Heart left ventricle (tissue), 13 donors: ENCODE measurements around the gene WDR7.

Experiments
- POLR2A ChIP-seq, 2 donors: fragments of 450-650 bp; IDR thresholded peaks; one replicate each; pipeline ENCODE4 v1.6.1; 2017; ENCODE audit warnings: antibody characterized with exemption in 2 of 2, mild to moderate bottlenecking in 2 of 2, moderate library complexity in 2 of 2
- TF ChIP-seq, protein P1 (sequence below), 12 donors: fragments of 200-600 bp; sonication (generic) in 4 of 12; IDR thresholded peaks; one replicate each; pipeline versions ENCODE4 v1.5.0 to v1.8.0; 2018 to 2022; ENCODE audit warnings: antibody characterized with exemption in 12 of 12, mild to moderate bottlenecking in 5 of 12
- donor health status: ischemic (EF 13 %, LVEDD 7.1; RV severe dilation, severe dysfunction).
- donor health status: DM: no; HTN: yes; CAD: no.
- donor health status: DM: no; HTN: no; CAD: no.
- donor health status: ischemic (EF 25% LVEDD 6.9; RV normal size, moderate dysfunction).
- donor health status: ischemic (EF 25% LVEDD 5.7; RV mildly dilated, moderate dysfunction).
- donor health status: ischemic (EF 35%, LVEDD 5.7; RV mildly dilated, moderate dysfunction).
- donor health status: nonischemic (EF 11% LVEDD 7.7; RV severe dilation, severe dysfunction).
- donor health status: DM: yes; HTN: yes; CAD: no.
- donor health status: PGD.
- donor health status: ischemic (EF 29% LVEDD 5.4; RV normal size, mild dysfunction).
- donor health status: nonischemic (EF 23%, LVEDD 6.1; RV moderate dilation, normal function).

DNA sequence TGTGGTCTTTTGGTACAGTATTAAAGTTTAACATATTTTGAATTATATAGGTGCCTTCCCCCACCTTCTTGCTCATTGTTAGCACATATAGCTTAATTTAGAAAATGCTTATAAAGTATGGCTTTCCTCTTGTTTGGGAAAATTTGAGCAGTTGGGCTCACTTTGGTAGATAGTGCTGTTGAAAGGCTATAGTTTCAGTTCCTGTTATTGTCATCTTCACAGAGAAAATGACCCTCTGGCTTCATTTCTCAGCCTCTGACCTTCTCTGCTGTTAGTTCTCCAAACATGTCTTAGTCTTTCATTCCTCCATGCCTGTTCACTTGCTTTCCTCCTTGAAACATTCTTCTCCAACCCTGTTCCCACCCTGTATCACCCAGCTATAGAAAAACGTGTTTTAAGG is 200.6 kb downstream of the WDR7 start:
- TF ChIP-seq, protein P1, sequence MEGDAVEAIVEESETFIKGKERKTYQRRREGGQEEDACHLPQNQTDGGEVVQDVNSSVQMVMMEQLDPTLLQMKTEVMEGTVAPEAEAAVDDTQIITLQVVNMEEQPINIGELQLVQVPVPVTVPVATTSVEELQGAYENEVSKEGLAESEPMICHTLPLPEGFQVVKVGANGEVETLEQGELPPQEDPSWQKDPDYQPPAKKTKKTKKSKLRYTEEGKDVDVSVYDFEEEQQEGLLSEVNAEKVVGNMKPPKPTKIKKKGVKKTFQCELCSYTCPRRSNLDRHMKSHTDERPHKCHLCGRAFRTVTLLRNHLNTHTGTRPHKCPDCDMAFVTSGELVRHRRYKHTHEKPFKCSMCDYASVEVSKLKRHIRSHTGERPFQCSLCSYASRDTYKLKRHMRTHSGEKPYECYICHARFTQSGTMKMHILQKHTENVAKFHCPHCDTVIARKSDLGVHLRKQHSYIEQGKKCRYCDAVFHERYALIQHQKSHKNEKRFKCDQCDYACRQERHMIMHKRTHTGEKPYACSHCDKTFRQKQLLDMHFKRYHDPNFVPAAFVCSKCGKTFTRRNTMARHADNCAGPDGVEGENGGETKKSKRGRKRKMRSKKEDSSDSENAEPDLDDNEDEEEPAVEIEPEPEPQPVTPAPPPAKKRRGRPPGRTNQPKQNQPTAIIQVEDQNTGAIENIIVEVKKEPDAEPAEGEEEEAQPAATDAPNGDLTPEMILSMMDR (IDR thresholded peaks at IDR 0.05): no peak
- no peak for TF ChIP-seq POLR2A (IDR thresholded peaks at IDR 0.05)
